Mesendoderm (in vitro differentiated cells): Measurements from ENCODE around the gene TULP1.

Experiments
- DNase-seq: peaks from one replicate; pipeline ENCODE4 v3.0.0; 2013
- H2AK5ac ChIP-seq: 2 replicates; pipeline ENCODE4 v1.6.1; 2013; ENCODE audit warnings: low read length, inconsistent platforms
- H2BK120ac ChIP-seq: 2 replicates; pipeline ENCODE4 v1.6.1; 2013; ENCODE audit warnings: low read depth, mild to moderate bottlenecking, low read length, moderate library complexity, mixed read lengths
- H2BK15ac ChIP-seq: replicated peaks from 2 replicates; pipeline ENCODE4 v1.6.1; 2013; ENCODE audit warnings: low read depth, mild to moderate bottlenecking, moderate library complexity
- H2BK5ac ChIP-seq: 2 replicates; pipeline ENCODE4 v1.6.1; 2013; ENCODE audit warnings: low read length, inconsistent platforms
- H3K18ac ChIP-seq: 2 replicates; pipeline ENCODE4 v1.6.1; 2013; ENCODE audit warnings: mild to moderate bottlenecking, low read length, mixed read lengths
- H3K23ac ChIP-seq: one replicate; pipeline ENCODE4 v1.6.1; 2013; ENCODE audit warnings: low read length
- H3K27ac ChIP-seq: 2 replicates; pipeline ENCODE4 v1.5.1; 2013; ENCODE audit warnings: low read depth, mild to moderate bottlenecking, inconsistent platforms, low read length, moderate library complexity
- H3K27me3 ChIP-seq: 2 replicates; pipeline ENCODE4 v1.6.1; 2013; ENCODE audit warnings: low read length, control low read depth, mild to moderate bottlenecking, inconsistent platforms; ENCODE audit not compliant: insufficient read depth, poor library complexity
- H3K36me3 ChIP-seq: 2 replicates; pipeline ENCODE4 v1.6.1; 2013; ENCODE audit warnings: low read length, inconsistent platforms; ENCODE audit not compliant: control insufficient read depth, insufficient read depth
- H3K4ac ChIP-seq: one replicate; pipeline ENCODE4 v1.6.1; 2013; ENCODE audit warnings: low read depth, mild to moderate bottlenecking, low read length, moderate library complexity
- H3K4me1 ChIP-seq: 2 replicates; pipeline ENCODE4 v1.6.1; 2013; ENCODE audit warnings: low read depth, low read length, inconsistent platforms; ENCODE audit not compliant: control insufficient read depth
- H3K4me2 ChIP-seq: 2 replicates; pipeline ENCODE4 v1.6.1; 2013; ENCODE audit warnings: low read length
- H3K4me3 ChIP-seq: 2 replicates; pipeline ENCODE4 v1.5.1; 2013; ENCODE audit warnings: mild to moderate bottlenecking, low read length
- H3K56ac ChIP-seq: one replicate; pipeline ENCODE4 v1.6.1; 2013; ENCODE audit warnings: low read length
- H3K79me1 ChIP-seq: 2 replicates; pipeline ENCODE4 v1.6.1; 2013; ENCODE audit warnings: low read length, inconsistent platforms
- H3K79me2 ChIP-seq: 2 replicates; pipeline ENCODE4 v1.6.1; 2013; ENCODE audit warnings: mild to moderate bottlenecking, low read length; ENCODE audit not compliant: control insufficient read depth, insufficient read depth
- H3K9ac ChIP-seq: 2 replicates; pipeline ENCODE4 v1.6.1; 2013; ENCODE audit warnings: low read length, inconsistent platforms
- H4K5ac ChIP-seq: one replicate; pipeline ENCODE4 v1.6.1; 2013; ENCODE audit warnings: low read length
- H4K8ac ChIP-seq: one replicate; pipeline ENCODE4 v1.6.1; 2013; ENCODE audit warnings: low read depth, mild to moderate bottlenecking, control low read depth, low read length, moderate library complexity
- WGBS: extraction: QIAGEN DNeasy Blood & Tissue Kit; methylation state at CpG from one replicate; pipeline ENCODE4 v1.1.7; 2013; ENCODE audit warnings: low lambda C conversion rate, missing lambda C conversion rate; ENCODE audit not compliant: insufficient coverage; ENCODE audit errors: extremely low coverage; 5-methylcytosine and 5-hydroxymethylcytosine counted together

The TULP1 gene

GRCh38 chr6:35500782-35501181 lies 11.9 kb downstream of the TULP1 start:
- no CpG with 5 or more reads among the region's 6 CpGs for WGBS
- no peak overlapping the region for H2AK5ac ChIP-seq
- H3K56ac ChIP-seq, result no peak overlapping the region
- peaks cover 3% of the 10 kb centered on the region for H3K79me1 ChIP-seq
- H3K36me3 ChIP-seq, result no peaks in the 10 kb centered on the region
- no peak overlapping the region for H4K8ac ChIP-seq
- H3K23ac ChIP-seq, result no peak overlapping the region
- H3K4ac ChIP-seq, result no peak overlapping the region
- H3K27ac ChIP-seq, result no peak overlapping the region
- peaks cover 5% of the 10 kb centered on the region for H3K79me2 ChIP-seq
- H3K4me1 ChIP-seq, result peaks cover 9% of the 10 kb centered on the region
- H3K27me3 ChIP-seq, result no peaks in the 10 kb centered on the region
- H2BK120ac ChIP-seq, result no peak overlapping the region
- DNase-seq, result peak; percentile 80
- no peak overlapping the region for H3K4me3 ChIP-seq
- H3K4me2 ChIP-seq, result no peak overlapping the region
- H3K9ac ChIP-seq, result peak overlapping the region; percentile 8
- H4K5ac ChIP-seq, result no peak overlapping the region
- no peak overlapping the region for H2BK5ac ChIP-seq
- H3K18ac ChIP-seq, result no peak overlapping the region
- no peak overlapping the region for H2BK15ac ChIP-seq

DNA sequence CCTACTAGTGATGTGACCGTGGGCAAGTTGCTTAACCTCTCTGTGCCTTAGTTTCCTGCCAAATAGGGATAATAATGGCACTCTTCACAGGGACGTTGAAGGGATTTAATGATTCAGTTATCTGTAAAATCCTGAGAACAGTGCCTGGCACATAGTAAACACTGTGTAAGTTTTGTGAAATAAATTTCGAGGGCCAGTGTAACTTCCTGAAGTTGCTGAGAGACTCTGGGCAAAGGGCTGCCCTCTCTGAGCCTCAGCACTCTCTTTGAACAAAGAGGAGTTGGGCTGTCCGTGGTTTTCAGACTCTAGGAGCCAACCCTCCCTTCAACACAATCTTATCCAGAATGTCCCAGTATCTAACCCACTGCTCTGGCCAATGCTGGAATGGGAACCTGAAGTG lies 13.3 kb downstream of the TULP1 start:
- no CpG with 5 or more reads among the region's 4 CpGs for WGBS
- Histone ChIP-seq H3K23ac (peak overlapping the region; percentile 0), H3K79me1 (peaks cover 8% of the 10 kb centered on the region), H2BK120ac (no peak overlapping the region), H3K27me3 (no peaks in the 10 kb centered on the region), H3K27ac (no peak overlapping the region), H3K79me2 (peaks cover 19% of the 10 kb centered on the region), H3K4me3 (no peak overlapping the region), H4K8ac (no peak overlapping the region), H2BK15ac (no peak overlapping the region), H4K5ac (no peak overlapping the region), H3K56ac (no peak overlapping the region), H3K18ac (no peak overlapping the region), H2AK5ac (no peak overlapping the region), H3K9ac (no peak overlapping the region), H3K4me1 (peaks cover 9% of the 10 kb centered on the region), H3K4ac (no peak overlapping the region), H2BK5ac (no peak overlapping the region), H3K36me3 (no peaks in the 10 kb centered on the region), H3K4me2 (no peak overlapping the region)
- no peak for DNase-seq

DNA sequence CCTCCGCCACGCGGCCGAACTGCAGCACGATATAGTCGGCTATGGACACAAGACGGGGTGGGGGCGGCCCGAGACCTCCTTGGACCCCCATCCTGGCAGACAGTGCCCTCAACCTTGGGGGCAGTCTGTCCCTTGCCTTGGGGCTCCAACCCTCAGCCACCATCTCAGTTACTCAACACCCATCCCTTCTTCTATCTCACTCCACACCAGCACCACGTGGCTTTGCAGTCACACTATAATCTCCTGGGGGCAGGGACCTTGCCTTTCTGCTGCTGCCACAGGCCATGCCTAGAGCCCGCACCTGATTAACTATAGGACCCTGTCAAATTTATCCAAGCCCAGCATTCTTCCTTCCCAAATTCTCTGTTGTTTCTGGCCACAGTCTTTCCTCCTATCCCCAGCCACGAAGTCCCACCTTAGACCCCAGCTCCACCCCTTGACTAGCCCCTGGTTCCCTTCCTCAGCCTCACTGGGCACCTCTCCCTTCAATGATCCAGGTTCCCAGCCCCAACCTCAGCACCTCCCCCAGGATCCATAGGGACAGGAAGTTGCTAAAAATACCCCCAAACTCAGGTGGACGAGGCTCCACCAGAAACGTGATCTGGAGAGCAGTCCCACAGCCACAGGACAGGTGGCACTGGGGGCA lies 14.2 kb downstream of the TULP1 start:
- Histone ChIP-seq H3K4me3 (peak overlapping the region; percentile 64), H3K18ac (peak overlapping the region; percentile 99), H3K4me1 (peaks cover 17% of the 10 kb centered on the region), H4K8ac (no peak overlapping the region), H3K9ac (peak overlapping the region; percentile 93), H3K36me3 (no peaks in the 10 kb centered on the region), H2BK120ac (peak overlapping the region; percentile 0), H3K79me1 (peaks cover 12% of the 10 kb centered on the region), H3K56ac (peak overlapping the region; percentile 99), H3K27me3 (no peaks in the 10 kb centered on the region), H2BK5ac (peak overlapping the region; percentile 81), H2BK15ac (no peak overlapping the region), H3K23ac (peak overlapping the region; percentile 83), H4K5ac (no peak overlapping the region), H3K27ac (peak overlapping the region; percentile 25), H2AK5ac (peak overlapping the region; percentile 57), H3K4ac (peak overlapping the region; percentile 82), H3K4me2 (peak overlapping the region; percentile 76), H3K79me2 (peaks cover 27% of the 10 kb centered on the region)
- WGBS, result no CpG with 5 or more reads among the region's 14 CpGs
- DNase-seq, result peak; percentile 63

- WGBS, result no CpG with 5 or more reads among the region's 77 CpGs
- Histone ChIP-seq H3K9ac (peak overlapping the region; percentile 93), H3K4me1 (peaks cover 19% of the 10 kb centered on the region), H3K79me2 (peaks cover 32% of the 10 kb centered on the region), H3K79me1 (peaks cover 13% of the 10 kb centered on the region), H3K4me2 (peak overlapping the region; percentile 76), H2AK5ac (peak overlapping the region; percentile 57), H3K4ac (peak overlapping the region; percentile 98), H3K27me3 (no peaks in the 10 kb centered on the region), H3K56ac (peak overlapping the region; percentile 99), H3K27ac (peak overlapping the region; percentile 93), H2BK15ac (no peak overlapping the region), H4K5ac (no peak overlapping the region), H3K18ac (peak overlapping the region; percentile 99), H4K8ac (peak overlapping the region; percentile 69), H2BK120ac (peak overlapping the region; percentile 65), H3K36me3 (no peaks in the 10 kb centered on the region), H3K23ac (peak overlapping the region; percentile 83), H3K4me3 (peak overlapping the region; percentile 64), H2BK5ac (peak overlapping the region; percentile 81)
- DNase-seq, result peak; percentile 84
Measured at GRCh38 chr6:35497571-35498421, 14.9 kb downstream of the TULP1 start.

GRCh38 chr6:35496841-35497570 lies 15.7 kb downstream of the TULP1 start, which contains the start of gene TEAD3:
Gene TEAD3 (minus strand): TSS chr6:35497079.
- Histone ChIP-seq H3K9ac (peak within 1 kb of the TSS; percentile 93), H3K4me3 (peak within 1 kb of the TSS; percentile 66), H3K27ac (peak within 1 kb of the TSS; percentile 93), H2BK15ac (peak within 1 kb of the TSS; percentile 37), H4K8ac (peak within 1 kb of the TSS; percentile 69), H3K4ac (peak within 1 kb of the TSS; percentile 98), H2BK5ac (peak within 1 kb of the TSS; percentile 81), H3K56ac (peak within 1 kb of the TSS; percentile 99), H3K27me3 (no peaks in the 10 kb centered on the region), H3K18ac (peak within 1 kb of the TSS; percentile 99), H2BK120ac (peak within 1 kb of the TSS; percentile 65), H3K4me1 (peaks cover 27% of the 10 kb centered on the region), H3K79me2 (peaks cover 36% of the 10 kb centered on the region), H3K79me1 (peaks cover 15% of the 10 kb centered on the region), H3K23ac (peak within 1 kb of the TSS; percentile 51), H3K36me3 (no peaks in the 10 kb centered on the region), H4K5ac (no peak within 1 kb of the TSS), H3K4me2 (peak within 1 kb of the TSS; percentile 76), H2AK5ac (no peak within 1 kb of the TSS)
- whole genome bisulfite sequencing, result no CpG with 5 or more reads among the region's 98 CpGs
- peak; percentile 92 for DNase-seq
